HuH-7 (cell line): ENCODE data around the gene HEXIM2.
"Not testable (repeated sequence)": the region's sequence is repeated elsewhere in the genome, so short reads cannot be mapped to it uniquely, and the experiment has no call there.

ENCODE experiments used
- DNase-seq: peaks from one replicate; pipeline ENCODE4 v3.0.0; 2011; ENCODE audit warnings: low spot score

The HEXIM2 gene, protein sequence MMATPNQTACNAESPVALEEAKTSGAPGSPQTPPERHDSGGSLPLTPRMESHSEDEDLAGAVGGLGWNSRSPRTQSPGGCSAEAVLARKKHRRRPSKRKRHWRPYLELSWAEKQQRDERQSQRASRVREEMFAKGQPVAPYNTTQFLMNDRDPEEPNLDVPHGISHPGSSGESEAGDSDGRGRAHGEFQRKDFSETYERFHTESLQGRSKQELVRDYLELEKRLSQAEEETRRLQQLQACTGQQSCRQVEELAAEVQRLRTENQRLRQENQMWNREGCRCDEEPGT

DNA sequence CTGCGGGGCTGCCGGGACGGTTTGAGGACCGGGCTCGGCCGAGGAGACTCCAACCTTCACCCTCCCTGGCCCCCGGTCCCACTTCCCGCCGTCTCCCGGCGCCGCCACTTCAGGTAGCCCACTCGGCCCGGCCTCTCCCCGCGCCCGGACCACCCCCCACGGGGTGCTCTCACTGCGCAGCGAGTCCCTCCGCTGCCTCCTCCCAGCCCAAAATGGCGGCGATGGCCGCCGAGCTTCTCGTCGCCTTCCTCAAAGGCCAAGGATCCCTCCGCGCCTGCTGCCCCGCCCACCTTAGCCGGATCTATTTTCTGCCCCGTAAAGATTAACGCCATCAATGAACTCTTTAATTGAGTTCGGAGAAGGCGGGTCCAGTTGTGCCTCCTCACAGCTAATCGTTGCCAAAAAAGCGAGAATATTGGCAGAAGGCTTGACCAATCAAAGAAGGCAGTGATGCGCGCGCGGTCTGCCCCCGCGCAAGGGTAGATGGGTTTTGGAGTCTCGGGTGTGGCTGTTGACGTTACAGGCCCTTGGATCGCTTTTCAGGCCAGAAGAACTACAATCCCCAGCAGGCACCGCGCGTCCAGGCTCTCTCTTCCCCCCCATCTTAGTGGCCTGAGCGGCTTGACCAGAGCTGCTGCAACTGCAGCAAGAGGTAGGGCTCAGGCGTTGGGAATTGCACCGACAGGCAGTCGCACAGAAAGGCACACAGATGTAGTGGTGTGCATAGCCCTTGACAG, at the start of gene HEXIM2:
Gene HEXIM2 (plus strand): TSS at position 588 of the 737 bp plus-strand sequence. CDS start 919 bp downstream, outside the sequence.
- peak; percentile 96 for DNase-seq

DNA sequence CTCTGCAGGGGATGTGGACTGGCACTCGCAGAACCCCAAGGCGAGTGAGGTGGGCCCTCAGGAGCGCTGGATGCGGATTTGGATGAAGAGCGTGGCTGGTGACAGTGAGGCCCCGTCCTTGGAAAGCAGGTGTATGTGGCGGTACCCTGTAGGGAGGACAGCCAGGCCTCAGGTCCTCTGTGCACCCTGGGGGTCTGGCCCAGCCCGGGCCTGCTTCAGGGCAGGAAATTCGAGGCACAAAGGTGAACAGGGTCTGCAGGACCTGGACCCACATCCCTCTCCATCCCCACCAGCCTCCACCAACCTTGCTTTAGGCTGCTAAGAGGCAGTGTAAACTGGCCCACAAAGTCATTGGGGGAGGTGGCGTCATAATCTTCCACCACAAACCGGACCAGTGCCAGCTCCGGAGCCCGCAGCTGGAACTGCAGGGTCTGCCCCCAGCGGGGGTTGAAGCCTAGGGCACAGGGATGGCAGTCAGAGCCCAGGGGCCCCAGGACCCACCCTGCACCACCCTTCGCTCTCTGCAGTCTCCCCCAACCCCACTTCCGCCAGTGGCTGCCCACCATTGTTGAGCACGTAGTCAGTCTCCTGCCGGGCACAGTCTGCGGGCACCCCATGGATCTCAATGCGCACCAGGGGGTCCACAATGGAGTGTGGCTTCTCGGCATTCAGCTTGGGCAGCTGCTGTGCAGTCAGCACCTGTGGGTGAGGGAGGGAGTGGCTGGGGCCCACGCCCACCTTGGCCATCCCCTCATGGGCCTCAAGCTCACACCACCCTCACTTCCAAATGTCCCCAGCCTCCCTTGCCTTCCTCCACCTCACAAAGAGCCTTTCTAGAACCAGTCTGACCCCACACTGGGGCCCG, 48.9 kb upstream of the HEXIM2 start:
- DNase-seq = no peak

DNA sequence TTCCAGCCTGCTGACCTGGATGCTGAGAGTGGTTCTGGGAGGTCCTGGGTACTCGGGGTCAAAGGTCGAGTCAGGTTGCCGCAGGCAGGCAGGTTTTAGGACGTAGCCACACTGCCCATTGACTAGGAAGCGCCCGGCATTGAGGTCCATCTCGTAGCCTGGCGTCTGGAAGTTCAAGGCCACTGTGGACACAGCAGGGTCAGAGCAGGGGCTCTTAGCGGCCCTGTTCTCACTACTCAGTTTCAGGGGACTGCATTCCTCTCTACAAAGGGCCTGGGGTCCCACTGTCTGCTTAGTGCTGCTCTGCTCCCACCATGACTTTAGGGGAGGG, 48.3 kb upstream of the HEXIM2 start:
- no peak for DNase-seq

DNA sequence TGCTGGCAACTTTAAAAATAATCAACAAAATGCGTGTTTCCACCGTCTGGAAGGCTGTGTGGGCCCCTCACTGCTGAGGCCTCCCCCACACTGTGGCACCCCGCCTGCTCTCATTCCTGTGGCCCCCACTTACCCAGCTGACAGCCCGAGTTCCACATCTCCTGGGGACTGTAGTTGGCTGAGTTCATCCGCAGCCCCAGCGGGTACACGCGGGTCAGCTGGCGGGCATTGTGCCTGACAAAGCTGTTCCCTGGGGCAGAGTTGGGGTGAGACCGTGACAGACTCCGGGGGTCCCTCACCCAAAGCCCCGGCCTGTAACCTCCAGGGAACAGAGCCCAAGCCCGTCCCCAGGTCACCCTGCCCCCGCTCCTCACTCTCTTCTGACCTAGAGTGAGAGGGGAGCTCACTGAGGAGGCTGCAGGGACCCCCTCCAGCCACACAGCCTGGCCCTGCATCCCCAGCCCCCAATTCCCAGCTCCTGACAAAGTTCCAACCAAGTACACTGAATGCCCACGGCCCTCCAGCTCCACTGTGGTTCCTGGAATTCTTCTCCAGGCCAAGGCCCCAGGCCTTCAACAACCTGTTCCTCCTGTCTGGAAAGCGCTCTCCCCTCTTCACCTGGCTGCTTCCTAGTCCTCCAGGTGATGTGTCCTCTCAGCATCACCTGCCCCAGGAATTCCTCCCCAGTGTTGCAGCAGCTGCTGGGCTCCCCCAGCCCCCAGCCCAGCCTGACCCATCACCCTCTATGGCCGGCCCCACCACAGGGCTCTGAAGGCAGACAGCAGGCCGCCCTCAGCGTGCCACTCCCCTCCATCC, 47.4 kb upstream of the HEXIM2 start:
- DNase-seq = no peak

DNA sequence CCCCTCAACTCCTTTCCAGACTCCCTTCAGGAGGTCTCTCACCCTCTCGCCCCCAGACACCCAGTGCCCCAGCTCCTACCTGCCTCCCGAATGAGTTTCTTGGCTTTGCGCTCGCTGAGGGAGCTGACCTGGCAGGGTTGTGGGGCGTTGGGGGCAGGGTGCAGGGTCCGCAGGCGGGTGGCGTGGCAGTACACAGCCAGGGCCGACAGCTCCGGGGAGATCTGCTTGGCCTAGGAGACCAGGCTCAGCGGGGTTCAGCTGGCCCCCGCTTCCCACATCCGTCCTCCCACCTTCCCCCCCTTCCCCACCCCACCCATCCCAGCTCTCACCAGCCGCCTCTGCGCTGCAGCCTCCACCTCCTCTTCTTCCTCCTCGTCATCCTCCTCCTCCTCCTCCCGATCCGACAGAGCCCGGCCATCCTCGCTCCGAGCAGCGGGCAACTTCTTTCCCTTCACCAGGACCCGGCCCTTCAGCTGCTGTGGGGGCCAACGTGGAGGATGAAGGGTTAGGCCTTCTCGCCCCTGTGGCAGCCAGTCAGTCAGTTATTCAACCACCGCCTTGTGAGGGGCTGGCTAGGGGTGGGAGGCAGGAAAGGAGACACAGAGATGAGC, 46.6 kb upstream of the HEXIM2 start:
- no peak for DNase-seq

DNA sequence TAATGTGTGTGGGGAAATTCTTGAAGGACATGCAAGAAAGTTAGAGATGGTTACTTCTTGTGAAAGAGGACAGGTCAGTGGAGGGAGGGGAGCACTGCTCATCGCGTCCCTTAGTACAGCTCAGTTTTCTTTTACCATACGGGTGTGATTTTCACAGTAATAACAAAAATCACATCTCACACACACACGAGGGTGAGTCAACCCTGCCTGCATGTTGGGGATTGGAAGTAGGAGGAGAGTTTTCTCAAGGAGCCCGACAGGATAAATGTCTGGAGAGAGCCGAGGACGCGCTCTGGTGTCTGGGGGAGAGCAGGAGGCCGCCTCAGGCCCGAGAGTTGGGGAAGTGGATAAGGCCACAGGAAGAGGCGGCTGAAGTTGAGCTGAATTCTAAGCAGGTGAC, 45.8 kb upstream of the HEXIM2 start:
- no peak for DNase-seq

DNA sequence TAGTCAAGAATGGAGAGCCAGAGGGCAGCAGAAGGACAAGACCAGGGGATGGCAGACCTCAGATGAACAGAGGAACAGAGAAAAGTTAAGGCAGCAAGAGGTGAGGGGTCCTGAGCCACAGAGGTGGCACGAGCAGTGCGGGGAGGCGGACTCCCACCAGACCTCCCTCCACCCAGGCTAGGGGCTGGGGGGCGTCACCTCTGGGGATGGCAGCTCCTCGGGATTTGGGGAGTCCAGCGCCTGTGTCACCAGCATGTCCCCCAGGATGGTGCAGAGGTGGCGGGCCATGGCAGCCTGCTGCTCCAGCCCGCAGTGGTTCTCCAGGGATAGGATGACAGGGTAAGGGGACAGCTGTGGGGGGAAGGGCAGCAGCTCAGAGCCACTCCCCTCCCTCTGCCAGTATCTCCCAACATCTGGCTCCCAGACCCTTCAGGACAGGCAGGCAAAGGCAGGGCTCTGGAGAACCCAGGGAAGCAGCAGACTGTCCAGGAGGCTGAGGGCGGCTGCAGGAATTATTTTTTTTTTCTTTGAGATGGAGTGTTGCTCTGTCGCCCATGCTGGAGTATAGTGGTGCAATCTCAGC, 45.1 kb upstream of the HEXIM2 start:
- DNase-seq = no peak

DNA sequence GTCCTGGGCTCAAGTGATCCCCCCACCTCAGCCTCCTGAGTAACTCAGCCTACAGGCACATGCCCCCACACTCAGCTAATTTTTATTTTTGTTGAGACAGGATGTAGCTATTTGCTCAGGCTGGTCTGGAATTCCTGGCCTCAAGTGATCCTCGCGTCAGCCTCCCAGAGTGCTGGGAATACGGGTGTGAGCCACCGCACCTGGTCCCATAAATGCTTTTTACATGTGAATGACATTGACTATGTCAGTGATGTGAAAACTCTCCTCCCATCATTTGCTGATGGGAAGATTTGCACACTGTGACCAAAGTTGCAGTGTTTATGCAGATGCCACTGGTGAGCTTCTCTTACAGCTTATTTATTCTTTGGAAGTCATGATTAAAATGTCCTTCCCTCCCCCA, 44.3 kb upstream of the HEXIM2 start:
- DNase-seq = no peak

DNA sequence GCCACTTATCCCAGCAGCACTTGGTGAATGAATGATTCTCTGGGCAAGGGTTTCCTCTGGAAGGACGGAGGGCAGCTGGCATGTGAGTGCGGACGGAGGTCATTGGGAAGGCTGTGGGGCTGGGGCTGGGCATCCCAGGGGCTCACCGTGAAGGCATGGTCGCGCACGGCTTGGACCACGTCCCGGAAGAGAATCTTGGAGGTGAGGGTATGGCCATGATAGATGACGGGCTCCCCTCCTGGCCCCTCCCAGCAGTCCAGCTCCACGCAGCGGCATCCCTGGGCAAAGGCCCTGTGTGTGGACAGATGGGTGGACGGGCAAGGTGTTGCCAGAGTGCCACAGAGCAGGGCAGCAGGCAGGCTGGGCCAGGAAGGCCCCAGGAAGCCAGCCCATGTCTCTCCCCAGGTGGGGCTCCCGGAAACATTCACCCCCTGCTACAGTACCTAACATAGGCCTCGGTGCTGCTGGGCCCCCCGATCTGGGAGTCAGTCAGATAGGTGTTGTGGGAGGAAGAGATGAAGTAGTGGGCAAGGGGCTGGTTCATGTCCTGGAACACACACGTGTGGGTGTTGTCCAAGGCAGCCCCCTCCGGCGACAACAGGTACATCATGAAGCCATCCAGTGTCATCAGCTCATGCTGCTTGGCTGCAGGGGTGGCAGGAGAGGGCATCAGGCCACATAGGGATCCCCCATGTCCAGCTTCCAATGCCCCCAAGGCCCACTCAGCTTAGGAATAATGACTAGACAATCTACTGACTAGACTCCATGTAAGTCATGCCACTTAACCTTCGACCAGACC, 43.6 kb upstream of the HEXIM2 start:
- no peak for DNase-seq

DNA sequence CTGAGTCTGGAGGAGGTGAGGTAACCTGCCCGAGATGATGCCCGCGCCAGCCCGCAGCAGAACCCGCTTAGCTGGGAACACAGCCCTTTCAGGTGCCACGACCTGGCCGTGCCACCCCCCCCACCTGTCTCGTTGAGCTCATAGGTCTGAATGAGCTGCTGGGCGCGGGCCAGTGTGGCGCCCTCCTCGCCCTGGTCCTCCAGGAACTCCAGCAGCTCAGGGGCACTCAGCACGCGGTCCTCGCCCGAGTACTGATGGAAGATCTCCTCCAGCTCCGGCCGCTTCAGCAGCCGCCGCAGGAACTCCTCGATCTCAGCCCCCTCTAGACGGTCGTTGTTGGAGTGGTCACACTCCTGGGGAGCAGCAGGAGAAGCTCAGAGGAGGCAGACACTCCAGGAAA, 43.0 kb upstream of the HEXIM2 start:
- DNase-seq = no peak

DNA sequence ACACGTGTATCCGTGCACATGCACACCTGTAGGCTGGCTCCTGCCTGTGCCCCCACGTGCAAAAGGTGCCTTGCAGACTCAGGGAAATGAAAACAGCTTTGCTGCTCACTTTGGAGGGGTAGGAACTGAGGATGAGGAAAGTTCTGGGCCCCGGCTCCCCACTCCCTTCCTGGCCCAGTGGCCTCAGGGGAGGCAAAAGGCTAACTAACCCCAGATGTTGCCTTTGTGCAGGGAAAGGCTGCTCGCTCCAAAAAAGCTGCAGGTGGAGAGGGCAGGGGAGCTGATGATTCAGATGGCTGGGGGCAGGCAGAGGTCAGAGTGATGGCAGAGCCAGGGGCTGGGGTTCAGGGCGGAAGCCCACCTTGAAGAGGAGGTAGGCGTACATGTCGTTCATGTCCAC, 41.7 kb upstream of the HEXIM2 start:
- DNase-seq = no peak

DNA sequence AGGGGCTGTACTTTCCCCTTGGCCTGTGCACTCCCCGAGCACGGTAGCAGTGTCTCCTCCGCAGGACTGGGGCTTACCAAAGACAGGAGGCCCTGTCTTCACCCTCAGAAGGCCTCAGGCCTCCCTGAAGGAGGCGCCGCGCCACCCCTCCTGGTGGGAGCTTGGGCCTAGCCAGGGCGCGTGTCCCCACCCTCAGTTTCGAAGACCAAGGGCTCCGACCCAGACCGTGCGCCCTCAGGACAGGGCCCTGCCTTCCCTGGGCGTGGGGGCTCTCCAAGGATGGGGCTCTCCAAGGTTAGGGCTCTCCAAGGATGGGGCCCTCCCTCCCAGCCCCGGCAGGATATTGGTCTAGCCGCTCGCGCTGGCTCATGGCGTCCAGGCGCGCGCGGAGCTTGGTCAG, 41.1 kb upstream of the HEXIM2 start:
- no peak for DNase-seq

DNA sequence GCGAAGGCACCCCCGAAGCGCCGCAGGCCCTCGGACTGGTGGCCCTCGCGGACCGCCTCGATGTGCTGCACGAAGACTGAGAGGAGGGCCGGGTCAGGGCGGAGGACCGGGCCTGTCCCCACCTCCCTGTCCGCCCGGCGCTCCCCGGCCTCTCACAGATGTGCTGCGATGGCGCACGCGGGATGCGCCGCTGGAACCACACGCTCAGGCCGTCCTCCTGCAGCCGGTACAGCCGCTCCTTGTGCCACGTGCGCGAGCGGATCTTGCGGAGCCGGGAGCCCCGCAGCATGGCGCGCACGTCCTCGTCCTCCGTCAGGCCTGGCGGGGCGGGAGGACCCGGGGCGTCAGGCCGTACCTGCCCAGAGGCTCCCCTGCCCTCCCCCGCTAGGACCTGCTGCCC, 40.6 kb upstream of the HEXIM2 start:
- no peak for DNase-seq

DNA sequence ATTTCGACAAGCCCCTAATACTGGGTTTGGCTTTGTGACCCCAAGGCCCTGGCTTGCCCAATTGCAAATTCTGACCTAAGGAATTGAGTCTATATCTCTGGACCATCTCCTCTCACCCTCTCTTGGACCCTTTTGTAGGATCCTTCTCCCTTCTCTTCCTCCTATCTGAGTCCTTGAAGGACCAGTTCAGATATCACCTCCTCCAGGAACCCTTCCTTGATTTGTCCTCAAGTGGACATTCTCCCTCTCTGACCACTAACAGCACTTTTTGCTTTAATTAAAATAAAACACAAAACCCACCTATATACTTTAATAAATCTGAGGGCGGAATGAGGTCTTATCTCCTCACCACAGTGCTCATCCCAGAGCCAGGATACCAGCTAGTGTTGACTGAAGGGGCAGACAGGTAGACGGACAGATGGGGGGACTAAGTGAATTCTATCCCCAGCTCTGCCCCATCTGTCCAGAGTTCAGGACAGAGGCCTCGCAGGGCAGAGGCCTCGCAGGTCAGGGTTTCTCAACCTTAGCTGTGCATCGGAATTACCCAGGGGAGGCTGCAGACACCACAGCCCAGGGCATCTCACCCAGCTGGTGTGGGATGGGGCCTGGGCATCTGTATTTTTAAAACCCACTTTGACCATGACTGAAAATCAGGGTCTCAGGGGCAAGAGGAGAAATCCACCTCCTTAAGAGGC, 38.5 kb upstream of the HEXIM2 start:
- no peak for DNase-seq

DNA sequence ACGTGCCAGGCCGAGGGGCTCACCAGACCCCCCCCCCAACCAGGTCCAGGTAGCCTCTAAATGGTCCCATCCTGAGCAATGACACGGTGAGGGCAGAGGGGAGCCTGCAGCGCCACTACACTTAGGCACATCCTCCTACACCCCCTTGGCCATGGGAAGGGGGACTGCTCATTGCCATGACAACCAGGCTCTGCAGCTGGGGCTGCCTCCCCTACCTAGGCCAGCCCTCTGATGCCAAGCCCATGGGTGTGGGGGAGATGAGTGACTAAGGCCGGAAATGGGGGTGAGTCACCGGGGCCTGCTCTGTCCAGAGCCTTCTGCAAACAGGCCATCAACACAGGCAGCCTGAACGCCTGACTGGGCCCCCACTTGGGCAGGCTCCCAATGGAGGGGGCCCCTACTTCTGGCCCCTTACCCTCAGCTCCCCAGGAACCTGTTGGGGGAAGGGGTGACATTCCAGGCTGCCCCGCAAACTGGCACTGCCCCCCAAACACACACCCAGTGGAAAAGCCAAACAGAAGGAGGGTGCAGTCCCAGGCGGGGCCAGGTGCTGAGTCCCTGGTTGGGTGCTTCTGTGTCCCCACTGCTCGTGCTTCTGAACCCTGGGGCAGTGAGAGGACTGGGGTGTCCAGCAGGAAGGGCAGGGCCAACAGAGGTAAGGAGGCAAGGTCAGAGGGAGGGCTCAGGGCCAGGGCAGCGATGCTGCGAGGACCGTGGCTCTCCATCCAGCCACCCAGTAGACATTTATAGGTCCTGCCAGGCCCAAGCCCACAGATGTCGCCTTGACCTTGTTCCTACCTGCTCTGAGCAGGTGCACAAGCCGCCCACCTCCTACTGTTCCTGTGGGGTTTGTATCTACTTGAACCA, 37.5 kb upstream of the HEXIM2 start:
- DNase-seq = no peak

DNA sequence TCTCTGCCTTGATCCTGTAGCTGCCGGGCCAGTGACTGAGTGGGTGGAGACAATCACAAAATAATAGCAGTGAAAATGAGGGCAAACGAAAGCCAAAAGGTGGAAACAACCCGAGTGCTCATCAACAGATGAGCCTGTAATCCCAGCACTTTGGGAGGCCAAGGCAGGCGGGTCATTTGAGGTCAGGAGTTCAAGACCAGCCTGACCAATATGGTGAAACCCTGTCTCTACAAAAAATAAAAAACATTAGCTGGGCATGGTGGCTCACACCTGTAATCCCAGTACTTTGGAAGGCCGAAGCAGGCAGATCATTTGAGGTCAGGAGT, 36.9 kb upstream of the HEXIM2 start:
- not testable (repeated sequence) for DNase-seq

DNA sequence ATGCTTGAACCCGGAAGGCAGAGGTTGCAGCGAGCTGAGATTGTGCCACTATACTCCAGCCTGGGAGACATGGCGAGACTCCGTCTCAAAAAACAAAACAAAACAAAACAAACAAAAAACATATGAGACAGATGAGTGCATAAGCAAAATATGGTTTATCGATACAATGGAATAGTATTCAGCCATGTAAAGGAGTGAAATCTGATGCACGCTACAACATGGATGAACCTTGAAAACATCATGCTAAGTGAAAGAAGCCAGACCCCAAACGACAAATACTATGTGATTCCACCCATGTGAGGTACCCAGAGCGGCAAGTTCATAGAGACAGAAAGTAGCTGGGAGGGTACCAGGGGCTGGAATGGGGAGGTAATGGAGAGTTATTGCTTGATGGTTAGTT, 36.2 kb upstream of the HEXIM2 start:
- DNase-seq = no peak

DNA sequence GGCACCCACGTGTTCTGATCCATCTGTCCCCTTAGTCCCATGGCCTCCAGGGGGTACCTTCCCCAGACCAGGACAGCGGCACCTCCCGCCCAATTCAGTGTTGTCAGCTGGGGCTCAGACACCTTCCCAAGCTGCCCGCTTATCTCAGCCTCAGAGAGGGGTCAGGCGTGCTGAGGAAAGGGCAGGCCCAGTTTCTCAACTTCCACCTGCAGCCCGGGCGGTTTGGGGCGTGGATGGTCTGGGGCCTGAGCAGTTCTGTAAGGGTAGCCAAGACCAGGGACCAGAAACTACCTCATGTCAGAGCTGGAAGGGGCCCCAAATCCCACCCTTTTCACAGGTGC, 34.5 kb upstream of the HEXIM2 start:
- no peak for DNase-seq
